GM13976 (cell line): ENCODE data around the gene MAP3K4.
"Not testable (repeated sequence)": the region's sequence is repeated elsewhere in the genome, so short reads cannot be mapped to it uniquely, and the experiment has no call there.

Experiments
- DNase-seq: peaks from one replicate; pipeline ENCODE4 v3.0.0; 2012; ENCODE audit warnings: low spot score
- CTCF ChIP-seq: IDR thresholded peaks from 2 replicates; pipeline ENCODE4 v1.5.1; 2012; ENCODE audit warnings: borderline replicate concordance, mild to moderate bottlenecking; ENCODE audit not compliant: insufficient read depth; ENCODE audit errors: extremely low read depth, missing control alignments, control extremely low read depth
- in situ Hi-C: fragments of 300-500 bp; cut with MboI; formaldehyde crosslinking; loops from one replicate; pipeline ENCODE4 v1.12.0; 2022; ENCODE audit warnings: low sequenced_read_pairs, mixed read lengths, inconsistent platforms; ENCODE audit not compliant: unreplicated experiment

MAP3K4 gene

GRCh38 chr6:161110028-161110779 is 118.6 kb downstream of the MAP3K4 start:
- in situ Hi-C loops = no loop called here
- no peak for TF ChIP-seq CTCF
- no peak for DNase-seq

- in situ Hi-C loops = no loop called here
- no peak for TF ChIP-seq CTCF
- DNase-seq = no peak
Observed at GRCh38 chr6:161111261-161111660, 119.7 kb downstream of the MAP3K4 start.

- TF ChIP-seq CTCF = no peak
- in situ Hi-C loops = no loop called here
- DNase-seq = no peak
Observed at GRCh38 chr6:161115468-161115867, 123.9 kb downstream of the MAP3K4 start.

- TF ChIP-seq CTCF = no peak
- no peak for DNase-seq
- in situ Hi-C loops = no loop called here
Observed at GRCh38 chr6:161116554-161116953, 125.0 kb downstream of the MAP3K4 start.

- no peak for DNase-seq
- in situ Hi-C loops = no loop called here
- TF ChIP-seq CTCF = no peak
Observed at GRCh38 chr6:161117308-161117707, 125.7 kb downstream of the MAP3K4 start.

GRCh38 chr6:161117942-161118341 is 126.4 kb downstream of the MAP3K4 start:
- no peak for DNase-seq
- no peak for TF ChIP-seq CTCF
- in situ Hi-C loops = no loop called here

GRCh38 chr6:161123319-161123718 is 131.8 kb downstream of the MAP3K4 start:
- DNase-seq, in situ Hi-C loops: not testable (repeated sequence)
